GM18867 (cell line): ENCODE measurements around the gene STRBP.
A peak's percentile ranks its signal among the peaks of the same experiment; 100 is the strongest.
"Not testable (repeated sequence)": the region's sequence is repeated elsewhere in the genome, so short reads cannot be mapped to it uniquely, and the experiment has no call there.

ENCODE experiments used
- ATAC-seq: cut with Tn5 transposase; IDR thresholded peaks from one replicate; pipeline ENCODE4 v1.9.1; 2021; ENCODE audit warnings: mild to moderate bottlenecking, moderate library complexity; ENCODE audit not compliant: unreplicated experiment

Gene STRBP

GRCh38 chr9:123200469-123200868 lies 67.9 kb downstream of the STRBP start:
- not testable (repeated sequence) for ATAC-seq

DNA sequence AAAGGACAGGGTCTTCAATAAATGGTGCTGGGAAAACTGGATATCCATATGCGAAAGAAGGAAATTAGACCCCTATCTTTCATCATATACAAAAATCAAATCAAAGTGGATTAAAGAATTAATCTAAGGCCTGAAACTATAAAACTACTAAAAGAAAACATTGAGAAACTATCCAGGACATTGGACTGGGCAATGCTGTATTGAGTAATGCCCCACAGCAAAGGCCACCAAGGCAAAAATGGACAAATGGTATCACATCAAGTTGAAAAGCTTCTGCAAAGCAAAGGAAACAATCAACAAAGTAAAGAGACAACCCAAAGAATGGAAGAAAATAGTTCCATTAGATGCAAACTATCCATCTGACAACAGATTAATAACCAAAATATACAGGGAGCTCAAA lies 72.3 kb downstream of the STRBP start:
- ATAC-seq: no peak

GRCh38 chr9:123194023-123194422 lies 74.4 kb downstream of the STRBP start:
- ATAC-seq: no peak

DNA sequence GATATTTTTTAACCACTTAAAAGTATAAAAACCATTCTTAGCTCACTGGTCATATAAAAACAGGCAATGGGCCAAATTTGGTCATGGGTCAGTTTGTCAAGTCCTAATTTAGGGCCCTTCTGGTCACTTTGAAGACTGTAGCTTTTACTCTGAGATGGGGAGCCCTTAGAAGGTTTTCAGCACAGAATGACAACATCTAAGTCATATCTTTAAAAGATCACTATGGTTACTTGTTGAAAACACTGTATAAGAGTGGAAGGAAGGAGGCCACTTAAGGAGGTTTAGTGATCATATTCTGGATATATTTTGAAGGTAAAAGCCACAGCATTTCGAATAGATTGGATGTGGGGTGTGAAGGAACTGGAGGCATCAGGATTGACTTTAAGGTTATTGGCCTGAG lies 76.7 kb downstream of the STRBP start:
- ATAC-seq: no peak

DNA sequence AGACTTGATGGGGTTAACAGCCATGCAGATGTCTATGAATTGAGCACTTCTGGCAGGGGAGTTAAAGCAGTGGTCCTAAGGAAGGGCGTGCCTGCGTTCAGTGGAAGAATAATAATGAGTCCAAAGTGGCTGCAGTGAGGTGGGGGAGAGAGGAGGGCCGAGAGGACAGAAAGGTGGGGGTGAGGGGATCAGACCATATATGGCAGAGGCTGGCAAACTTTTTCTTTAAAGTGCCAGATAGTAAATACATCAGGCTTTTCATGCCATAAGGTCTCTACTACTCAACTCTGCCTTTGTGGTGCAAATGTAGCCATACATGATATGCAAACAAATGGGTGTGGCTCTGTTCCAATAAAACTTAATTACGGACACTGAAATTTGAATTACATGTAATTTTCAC lies 77.1 kb downstream of the STRBP start:
- no peak for ATAC-seq

- no peak for ATAC-seq
Observed at GRCh38 chr9:123187131-123187530, 81.3 kb downstream of the STRBP start.

DNA sequence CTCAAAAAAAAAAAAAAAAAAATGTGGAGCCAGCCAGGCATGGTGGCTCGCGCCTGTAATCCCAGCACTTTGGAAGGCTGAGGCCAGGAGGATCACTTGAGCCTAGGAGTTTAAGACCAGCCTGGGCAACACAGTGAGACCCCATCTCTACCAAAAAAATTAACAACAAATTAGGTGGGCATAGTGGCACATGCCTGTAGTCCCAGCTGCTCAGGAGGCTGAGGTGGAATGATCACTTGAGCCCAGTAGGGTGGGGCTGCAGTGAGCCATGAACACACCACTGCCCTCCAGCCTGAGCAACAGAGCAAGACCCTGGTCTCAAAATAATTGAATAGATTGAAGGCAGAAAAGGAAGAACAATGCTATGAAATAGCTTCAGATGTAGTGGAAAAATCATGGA lies 82.4 kb downstream of the STRBP start:
- not testable (repeated sequence) for ATAC-seq

DNA sequence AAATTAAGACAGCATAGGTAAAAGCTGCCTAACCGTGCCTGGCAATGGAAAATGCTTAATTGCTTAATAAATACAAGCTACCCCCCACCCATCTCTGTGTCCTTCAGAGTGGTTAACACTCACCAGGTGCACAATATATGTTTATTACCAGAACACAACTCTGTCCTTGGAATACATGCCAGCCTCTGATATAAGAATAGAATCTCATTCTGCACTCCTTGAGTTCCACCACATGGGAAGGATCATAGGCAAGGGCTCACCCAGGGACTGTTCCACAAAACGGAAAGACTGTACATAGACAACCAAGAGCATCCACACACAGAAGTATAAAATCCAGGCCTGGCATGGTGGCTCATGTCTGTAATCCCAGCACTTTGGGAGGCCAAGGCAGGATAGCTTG lies 91.4 kb downstream of the STRBP start:
- no peak for ATAC-seq

DNA sequence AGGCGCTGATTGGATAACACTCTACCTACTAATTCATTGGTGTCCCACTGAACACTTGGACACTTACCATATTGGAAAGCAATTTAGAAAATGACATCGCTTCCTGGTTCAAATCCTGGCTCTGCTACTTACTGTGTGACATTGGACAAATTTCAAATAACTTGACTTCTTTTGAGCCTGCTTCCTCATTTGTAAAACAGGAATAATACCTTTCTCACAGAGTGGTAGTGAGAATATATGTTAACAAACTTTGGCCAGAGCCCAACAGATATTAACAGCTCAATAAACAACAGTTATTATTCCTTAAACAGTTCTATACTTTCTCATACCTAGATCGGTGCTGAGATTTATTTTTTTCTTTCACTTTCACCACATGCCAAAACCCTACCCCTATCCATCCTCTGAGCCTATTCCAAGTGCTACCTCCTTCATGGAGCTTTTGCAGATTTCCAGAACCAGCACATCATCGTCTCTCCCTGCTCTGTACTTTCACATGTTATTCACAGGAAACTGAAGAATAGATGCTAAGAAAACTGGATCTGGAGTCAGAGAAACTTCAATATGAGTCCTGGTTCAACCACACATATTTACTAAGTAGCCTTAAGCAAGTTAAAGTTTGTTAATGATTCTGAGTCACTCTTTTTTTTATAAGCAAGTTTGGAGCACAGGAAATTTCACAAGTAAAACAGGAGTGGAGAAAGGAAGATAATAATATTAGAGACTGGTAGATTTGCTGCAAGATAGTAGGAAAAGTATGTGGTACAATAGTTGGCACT lies 92.3 kb downstream of the STRBP start:
- ATAC-seq: no peak

- peak; percentile 92 for ATAC-seq
Observed at GRCh38 chr9:123174887-123175518, 93.4 kb downstream of the STRBP start.

GRCh38 chr9:123174079-123174478 lies 94.3 kb downstream of the STRBP start:
- no peak for ATAC-seq

DNA sequence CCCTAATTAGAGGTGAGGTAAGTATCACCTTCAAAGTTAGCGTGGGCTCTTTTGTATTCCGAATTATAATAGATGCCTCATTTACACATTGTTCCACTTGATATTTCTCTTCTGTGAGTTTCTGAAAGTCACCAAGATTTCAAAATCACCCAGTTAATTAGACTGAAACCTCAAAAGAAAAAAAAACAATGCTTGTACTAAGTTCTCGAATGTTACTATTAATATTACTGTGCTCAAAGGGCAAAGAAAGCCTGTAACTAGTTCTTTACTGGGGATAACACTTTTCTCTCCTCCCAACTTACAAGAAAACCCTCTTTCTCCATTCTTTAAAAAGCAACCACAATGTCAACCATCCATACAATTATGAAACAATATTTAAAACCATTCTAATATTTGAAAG lies 98.5 kb downstream of the STRBP start:
- ATAC-seq: no peak

DNA sequence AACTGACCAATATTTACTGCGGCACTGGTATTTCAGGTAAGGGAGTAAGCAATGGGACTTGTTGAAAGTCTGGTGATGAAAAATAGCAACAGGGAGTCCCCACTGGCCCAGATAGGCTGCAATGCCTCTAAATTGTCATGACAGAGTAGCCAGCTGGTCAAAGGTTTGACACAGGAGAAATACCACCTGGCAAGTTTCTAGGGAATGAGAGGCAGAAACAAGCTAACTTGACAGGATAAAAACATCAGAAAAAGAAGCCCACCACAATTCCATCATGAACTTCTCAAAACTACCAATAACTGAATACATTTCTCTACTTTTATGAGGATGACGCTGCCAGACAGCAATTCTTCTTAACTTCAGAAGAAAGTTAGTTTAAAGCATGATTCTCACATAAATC lies 99.8 kb downstream of the STRBP start:
- ATAC-seq: no peak

DNA sequence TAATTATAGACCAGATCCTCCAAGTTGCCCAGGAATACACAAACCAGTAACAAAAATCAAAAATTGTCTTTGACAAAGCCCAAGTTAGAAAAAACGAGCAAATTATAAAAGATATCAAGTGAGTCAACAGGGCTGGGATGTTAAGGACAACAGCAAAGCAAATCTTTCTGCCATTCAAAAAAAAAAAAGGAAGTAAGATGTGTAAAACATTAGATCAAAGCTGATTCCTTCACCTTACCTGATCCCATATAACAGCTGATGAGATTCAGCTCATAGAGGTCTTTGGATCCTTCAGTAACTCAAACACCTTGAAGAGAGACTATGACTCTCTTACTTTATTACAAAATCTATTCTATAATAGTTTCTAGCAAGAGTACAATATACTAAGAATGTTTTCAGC lies 100.9 kb downstream of the STRBP start:
- no peak for ATAC-seq

DNA sequence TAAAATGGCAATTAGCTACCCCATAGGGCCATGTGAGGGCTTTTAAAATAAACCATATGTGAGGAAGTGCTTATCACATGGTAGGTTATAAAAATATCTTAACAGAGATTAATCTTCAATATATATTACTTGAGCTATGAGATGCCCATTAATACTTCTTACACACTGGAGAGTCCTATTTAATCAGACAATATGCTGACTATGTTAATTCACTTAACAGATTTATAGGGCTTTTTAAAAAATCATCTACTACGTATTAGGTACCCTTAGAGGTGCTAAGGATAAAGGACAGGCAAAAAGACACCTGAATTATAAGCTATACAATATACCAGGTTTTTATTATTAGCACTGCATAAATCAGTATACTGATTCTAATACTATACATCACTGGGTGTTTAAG lies 102.6 kb downstream of the STRBP start:
- ATAC-seq: no peak

- ATAC-seq: no peak
Observed at GRCh38 chr9:123164285-123164684, 104.1 kb downstream of the STRBP start.

- no peak for ATAC-seq
Observed at GRCh38 chr9:123162791-123163345, 105.5 kb downstream of the STRBP start.

- ATAC-seq: no peak
Observed at GRCh38 chr9:123162360-123162759, 106.0 kb downstream of the STRBP start.

DNA sequence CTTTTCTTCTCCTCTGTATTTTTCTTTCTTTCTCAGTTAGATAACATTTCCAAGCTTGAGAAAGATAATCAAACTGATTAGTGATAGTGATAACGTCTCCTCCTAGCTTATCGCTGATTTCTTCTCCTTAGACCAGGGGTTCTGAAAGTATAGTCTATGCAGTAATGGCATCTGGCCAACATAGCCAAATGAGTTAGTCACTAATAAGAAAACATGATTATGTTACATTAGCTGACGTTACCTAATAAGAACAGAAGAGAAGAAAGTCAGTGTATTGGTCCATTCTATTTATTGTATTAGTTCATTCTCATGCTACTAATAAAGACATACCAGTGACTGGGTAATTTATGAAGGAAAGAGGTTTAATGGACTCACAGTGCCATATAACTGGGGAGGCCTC lies 111.2 kb downstream of the STRBP start:
- ATAC-seq: no peak

DNA sequence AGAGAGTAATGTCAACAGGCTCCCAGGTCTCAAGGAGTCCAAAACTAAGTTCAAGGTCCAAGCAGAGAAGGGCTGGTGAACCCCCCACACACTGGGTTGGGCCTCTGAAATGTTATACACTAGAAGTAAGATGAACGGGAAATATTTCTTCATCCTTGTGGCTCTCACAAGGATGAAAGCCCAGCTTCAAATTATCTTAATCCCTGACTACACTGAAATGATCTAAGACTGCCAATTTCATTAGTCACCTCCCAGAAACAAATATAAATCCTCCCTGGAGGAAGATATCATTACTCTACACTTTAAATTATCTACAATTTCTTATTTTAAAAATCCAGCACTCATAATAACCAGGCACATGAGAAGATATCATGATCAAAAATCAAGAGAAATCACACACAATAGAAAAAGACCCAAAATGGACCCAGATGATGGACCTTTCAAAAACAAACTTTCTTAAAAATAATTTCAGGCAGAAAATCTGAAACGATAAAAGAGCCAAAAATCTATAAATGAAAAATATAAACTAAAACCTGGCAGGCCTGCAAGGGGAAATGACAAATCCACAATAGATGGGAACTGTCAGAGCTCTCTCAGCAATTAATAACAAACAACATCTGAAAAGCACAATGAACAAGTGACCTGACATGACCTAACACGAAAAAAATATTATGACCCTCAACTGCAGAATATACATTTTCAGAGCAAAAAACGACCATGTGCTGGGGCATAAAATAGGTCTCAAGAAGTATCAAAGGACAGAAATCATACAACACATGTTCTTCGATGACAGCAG lies 117.5 kb downstream of the STRBP start:
- ATAC-seq: no peak

DNA sequence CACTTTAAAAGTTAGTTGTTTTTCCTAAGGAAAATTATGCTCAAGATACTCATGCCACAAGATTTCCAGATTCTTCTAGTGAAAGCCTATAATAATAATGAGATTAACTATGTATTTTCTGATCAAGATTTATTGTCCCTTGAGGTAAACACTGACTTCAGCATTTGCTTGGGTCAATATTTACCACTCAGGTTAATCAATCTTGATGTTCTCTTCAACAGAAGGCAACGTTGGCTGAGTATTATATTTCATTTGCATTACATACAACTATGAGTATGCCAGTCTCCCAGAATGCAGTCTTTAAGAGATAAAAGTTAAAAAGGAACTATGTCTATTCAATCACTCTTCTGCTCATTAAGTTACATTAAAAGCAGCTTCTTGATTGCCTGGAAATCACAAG lies 119.3 kb downstream of the STRBP start:
- no peak for ATAC-seq

GRCh38 chr9:123138163-123138562 lies 130.2 kb downstream of the STRBP start:
- no peak for ATAC-seq
